Sciatic nerve (tissue), 2 donors: ENCODE measurements around the gene C1QL4. TPM values are rescaled to one million over a fixed set of nuclear protein-coding genes. Genes with fewer than 3 reads are reported as not detected.
"Not testable (repeated sequence)": the region's sequence is repeated elsewhere in the genome, so short reads cannot be mapped to it uniquely, and the experiment has no call there.

Source experiments
- ATAC-seq: fragments of 200-7000 bp; cut with Tn5 transposase; one replicate; pipeline ENCODE4 v1.9.1; 2020; ENCODE audit warnings: mild to moderate bottlenecking, moderate library complexity
- DNase-seq: peaks from one replicate; pipeline ENCODE4 v3.0.0-alpha.2; 2020; ENCODE audit warnings: low spot score
- intact Hi-C: fragments of 100-400 bp; cut with DNase I; formaldehyde crosslinking; loops from one replicate; pipeline ENCODE4 v1.14.2; 2022
- total RNA-seq: library from RNA; stranded (reverse); fragmentation: NEBNext Ultra II Directional; extraction: Animal tissue kit (Norgen Biotek cat#: 25700); gene quantifications from one replicate; pipeline ENCODE4 v1.2.1, GENCODE V29; 2021
- donor health status: DM: no; HTN: no; CAD: no.
- donor health status: DM: no; HTN: no; CAD: no.

The C1QL4 gene
- total RNA-seq, 1 donor from 2014 or later: not detected

DNA sequence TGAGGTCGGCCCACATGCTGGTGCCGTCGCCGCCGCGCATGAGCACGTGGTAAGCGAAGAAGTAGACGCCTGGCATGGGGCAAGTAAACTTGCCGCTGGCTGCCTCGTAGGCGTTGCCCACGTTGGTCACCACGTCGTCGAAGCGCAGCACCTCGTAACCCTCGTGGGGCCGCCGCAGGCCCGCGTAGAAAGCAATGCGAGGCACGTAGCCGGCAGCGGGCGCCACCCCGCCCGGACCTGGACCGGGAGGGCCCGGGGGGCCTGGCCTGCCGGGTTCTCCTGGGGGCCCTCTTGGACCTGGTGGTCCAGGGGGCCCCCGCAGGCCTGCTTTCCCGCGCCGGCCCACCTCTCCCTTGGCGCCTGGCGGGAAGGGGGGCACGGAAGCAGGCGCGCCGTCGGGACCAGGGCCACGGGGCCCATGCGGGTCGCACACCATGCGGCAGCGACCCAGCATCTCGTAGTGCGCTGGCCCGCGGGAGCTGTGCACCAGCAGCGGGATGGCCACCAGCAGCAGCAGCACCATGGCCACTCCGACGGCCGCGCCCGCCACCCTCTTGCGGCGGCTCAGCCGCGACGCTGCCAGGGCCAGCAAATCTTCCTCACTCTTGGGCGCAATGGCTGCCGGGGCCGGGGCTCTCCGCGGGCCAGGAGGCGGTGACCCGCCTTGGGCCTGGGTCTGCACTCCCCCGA is 888 bp downstream of the C1QL4 start:
- no peak for ATAC-seq
- intact Hi-C loops: no loop called here
- DNase-seq: no peak

DNA sequence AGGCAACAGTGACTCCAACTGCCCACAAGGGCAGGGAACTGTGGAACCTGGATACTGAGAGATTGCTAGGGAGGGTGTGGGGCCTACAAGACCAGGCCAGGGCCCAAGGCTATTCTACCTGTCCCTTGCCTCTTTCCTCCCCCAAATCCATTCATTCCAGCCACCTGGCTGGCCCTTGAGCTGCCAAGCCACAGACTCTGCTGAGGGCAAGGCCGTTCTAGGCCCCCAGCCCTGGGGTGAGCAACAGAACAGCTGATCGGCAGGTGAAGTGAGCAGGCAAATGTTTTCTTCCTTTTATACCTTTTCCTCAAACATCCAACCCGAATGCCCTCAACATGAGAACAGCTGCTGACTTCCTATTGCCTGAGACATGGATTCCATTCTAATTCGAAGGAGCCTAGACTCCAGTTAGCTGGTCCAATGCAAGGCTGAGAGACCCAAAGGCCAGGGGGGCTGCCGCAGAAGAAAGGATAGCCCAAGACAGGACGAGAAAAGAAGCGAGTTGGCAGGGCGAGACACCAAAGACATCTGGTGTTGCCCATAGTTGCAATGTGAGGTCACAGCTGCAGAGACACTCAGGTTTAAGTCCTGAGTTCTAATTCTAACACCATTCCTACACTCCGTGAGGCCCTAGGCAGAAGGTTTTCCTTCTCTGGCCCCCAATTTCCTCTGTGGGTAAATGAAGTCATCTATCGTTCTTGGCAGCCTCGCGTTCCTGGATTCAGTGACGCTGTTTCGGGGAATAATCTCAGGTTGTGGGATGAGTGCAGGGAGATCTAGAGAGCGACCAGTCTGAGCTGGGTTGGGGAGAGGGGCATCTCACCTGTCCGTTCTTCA is 1.7 kb downstream of the C1QL4 start:
- intact Hi-C loops: no loop called here
- DNase-seq (peak; percentile 48), ATAC-seq (no peak)

DNA sequence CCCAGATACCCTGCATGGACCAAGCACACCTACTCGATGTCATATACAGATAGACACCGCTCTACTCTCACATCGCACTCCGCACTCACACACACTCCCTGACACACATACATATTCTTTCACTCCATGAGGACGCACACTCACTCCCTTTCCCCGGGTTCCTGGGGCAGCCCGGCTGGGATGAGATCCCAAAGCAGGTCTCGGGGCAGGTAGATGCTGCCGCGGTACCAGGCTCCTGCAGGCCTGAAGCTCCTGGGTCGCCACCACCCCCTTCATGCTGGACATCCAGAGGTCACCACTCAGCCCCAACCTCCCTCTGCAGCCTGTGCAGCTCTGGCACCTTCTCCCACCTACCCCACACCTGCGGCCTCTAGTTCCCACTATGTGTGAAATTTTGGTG is 2.3 kb downstream of the C1QL4 start:
- intact Hi-C loops: no loop called here
- ATAC-seq (no peak), DNase-seq (no peak)

DNA sequence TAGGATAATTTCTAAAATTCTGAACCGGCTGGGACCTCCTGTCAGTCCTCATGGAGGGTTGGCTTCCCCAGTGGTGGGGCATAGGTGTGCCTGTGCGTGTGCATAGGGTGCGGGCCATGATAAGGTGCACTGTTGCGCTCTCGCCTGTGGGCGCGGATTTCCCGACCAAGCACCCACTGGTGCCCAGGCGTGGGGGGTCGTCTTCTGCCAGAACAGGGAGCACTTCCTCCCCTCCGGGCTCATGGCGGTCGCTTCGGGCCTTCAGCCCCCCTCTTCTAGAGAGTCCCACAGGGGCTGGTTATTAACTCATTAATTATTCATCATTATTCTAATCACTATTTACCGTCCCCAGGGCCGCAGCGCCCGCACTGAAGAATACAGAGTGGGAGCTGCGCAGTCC is 2.8 kb downstream of the C1QL4 start:
- intact Hi-C loops: no loop called here
- ATAC-seq: no peak
- DNase-seq: no peak

DNA sequence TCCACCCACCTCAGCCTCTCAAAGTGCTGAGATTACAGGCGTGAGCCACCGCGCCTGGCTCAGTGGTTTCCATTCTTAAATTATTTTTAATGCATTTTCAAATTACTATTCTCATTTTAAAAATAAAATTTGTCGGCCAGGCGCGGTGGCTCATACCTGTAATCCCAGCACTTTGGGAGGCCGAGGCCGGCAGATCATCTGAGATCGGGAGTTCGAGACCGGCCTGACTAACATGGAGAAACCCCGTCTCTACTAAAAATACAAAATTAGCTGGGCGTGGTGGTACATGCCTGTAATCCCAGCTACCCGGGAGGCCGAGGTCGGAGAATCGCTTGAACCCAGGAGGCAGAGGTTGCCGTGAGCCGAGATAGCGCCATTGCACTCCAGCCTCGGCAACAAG is 3.2 kb downstream of the C1QL4 start:
- DNase-seq, ATAC-seq, intact Hi-C loops: not testable (repeated sequence)

DNA sequence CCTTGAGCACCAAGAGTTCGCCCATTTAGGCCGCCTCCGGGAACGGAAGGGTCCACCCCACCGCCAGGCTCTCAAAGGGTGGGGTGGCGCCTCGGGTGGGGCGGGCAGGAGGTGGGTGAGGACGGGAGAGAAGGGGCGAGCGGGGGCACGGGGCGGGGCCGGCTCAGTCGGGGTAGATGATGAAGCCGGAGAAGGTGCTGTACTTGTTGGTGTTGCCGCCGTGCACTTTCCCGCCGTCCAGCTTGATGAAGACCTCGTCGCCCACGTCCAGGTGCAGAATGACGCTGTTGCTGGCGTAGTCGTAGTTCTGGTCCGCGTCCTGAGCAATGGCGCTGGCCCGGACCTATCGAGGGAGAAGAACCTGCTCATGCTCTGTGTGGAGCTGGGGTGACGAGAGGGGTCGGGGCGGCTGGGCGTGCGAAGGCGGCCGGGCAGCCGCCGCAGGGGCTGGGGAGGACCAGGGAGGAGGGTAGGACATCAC is 4.1 kb downstream of the C1QL4 start:
- intact Hi-C loops: no loop called here
- ATAC-seq (no peak), DNase-seq (peak; percentile 55)

DNA sequence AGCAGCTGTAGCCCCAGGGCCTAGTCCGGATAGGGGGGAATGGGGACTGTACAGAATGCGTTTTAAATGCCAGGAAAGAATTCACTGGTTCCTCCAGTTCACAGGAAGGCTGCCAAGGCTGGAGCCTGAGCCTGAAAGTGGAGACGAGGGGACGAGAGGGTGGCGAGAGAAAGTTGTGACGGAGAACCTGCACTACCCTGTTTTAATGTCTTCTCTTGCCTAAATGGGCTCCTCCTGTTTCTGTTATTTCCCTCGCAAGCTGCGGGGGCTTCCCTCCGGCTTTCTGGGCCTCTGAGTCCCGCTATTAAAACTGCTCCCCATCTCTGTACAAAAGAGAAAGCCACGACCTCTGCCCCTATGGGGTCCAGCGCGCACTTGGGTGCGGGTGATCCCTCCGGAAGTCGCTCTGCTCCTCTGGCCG is 4.5 kb downstream of the C1QL4 start:
- DNase-seq: peak; percentile 54
- intact Hi-C loops: no loop called here
- no peak for ATAC-seq

DNA sequence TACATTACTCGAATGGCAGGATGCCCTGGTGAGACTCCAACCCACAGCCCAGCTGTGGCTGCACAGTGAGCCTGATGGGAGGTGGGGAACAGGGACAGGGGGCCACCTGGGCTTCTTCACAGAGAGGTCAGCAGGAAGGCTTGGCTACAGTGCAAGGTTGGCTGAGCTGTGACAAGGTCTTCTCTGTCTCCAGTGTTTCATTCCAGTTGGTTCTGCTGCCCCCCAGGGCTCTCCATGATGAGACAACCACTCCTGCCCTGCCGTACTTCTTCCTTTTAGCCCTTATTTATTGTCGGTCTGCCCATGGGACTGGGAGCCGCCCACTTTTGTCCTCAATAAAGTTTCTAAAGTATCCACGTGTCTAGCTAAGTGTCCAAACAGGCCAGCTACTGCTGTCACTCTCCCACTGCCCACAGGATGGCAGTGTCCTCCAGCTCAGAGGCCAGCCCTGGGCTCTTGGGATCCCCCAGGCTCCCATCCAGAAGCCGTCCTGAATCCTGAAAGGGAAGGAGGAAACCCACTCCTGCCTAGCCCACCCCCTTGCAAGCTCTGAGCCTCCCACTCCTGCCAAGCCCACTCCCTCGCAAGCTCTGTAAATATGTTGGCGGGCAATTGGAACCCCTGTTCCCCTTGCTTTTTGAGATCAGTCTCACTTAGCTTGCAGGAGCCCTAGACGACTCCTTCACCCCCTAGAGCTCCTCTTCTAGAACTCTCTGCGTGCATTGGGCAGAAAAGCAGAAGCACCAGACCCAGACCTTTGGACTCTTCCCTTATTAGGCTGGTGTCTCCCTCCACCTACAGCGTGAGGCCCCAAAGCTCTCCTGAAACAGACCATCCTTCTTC is 5.4 kb downstream of the C1QL4 start:
- ATAC-seq: peak; percentile 90
- DNase-seq: peak; percentile 71
- intact Hi-C loops: no loop called here

DNA sequence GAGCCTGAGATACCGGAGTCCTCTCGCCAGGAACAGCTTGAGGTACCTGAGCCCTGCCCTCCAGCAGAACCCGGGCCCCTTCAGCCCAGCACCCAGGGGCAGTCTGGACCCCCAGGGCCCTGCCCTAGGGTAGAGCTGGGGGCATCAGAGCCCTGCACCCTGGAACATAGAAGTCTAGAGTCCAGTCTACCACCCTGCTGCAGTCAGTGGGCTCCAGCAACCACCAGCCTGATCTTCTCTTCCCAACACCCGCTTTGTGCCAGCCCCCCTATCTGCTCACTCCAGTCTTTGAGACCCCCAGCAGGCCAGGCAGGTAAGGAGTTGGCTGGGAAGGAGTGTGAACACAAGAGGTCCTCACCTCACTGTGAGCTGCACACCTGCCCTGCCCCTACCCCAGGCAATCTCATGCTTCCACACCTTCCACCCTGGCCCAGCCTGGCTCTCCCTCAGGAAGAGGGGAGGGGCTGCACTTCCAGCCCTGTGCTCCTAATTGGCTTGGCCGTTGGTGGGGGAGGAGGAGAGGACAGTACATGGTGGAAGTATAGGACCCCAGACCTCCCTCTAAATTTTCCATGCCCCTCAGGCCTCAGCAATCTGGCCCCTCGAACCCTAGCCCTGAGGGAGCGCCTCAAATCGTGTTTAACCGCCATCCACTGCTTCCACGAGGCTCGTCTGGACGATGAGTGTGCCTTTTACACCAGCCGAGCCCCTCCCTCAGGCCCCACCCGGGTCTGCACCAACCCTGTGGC is 6.2 kb downstream of the C1QL4 start:
- intact Hi-C loops: no loop called here

DNA sequence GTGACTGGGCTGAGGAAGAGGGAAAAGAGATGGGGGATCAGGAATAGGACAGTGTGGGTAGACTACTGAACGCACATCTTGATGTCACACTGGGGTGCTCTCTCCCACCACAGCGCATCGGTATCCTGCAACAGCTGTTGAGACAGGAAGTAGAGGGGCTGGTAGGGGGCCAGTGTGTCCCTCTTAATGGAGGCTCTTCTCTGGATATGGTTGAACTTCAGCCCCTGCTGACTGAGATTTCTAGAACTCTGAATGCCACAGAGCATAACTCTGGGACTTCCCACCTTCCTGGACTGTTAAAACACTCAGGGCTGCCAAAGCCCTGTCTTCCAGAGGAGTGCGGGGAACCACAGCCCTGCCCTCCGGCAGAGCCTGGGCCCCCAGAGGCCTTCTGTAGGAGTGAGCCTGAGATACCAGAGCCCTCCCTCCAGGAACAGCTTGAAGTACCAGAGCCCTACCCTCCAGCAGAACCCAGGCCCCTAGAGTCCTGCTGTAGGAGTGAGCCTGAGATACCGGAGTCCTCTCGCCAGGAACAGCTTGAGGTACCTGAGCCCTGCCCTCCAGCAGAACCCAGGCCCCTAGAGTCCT is 6.9 kb downstream of the C1QL4 start:
- intact Hi-C loops: no loop called here
- DNase-seq (peak; percentile 19), ATAC-seq (no peak)

More for the DNA sequence above, 6.2 kb downstream of the C1QL4 start:
- ATAC-seq (peak; percentile 3), DNase-seq (peak; percentile 51)

DNA sequence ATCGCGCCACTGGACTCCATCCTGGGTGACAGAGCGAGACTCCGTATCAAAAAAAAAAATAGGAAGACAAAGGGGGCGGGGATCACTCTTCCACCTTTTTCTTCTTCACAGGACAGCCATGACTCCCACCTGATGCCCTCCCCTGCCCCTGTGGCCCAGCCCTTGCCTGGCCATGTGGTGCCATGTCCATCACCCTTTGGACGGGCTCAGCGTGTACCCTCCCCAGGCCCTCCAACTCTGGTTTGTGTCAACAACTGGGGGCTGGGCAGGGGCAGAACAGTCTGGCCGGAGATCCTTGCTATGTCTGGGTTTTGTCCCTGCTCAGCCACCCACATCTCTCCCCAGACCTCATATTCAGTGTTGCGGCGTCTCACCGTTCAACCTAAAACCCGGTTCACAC is 8.2 kb downstream of the C1QL4 start:
- no peak for ATAC-seq
- DNase-seq: peak; percentile 36
- intact Hi-C loops: no loop called here

DNA sequence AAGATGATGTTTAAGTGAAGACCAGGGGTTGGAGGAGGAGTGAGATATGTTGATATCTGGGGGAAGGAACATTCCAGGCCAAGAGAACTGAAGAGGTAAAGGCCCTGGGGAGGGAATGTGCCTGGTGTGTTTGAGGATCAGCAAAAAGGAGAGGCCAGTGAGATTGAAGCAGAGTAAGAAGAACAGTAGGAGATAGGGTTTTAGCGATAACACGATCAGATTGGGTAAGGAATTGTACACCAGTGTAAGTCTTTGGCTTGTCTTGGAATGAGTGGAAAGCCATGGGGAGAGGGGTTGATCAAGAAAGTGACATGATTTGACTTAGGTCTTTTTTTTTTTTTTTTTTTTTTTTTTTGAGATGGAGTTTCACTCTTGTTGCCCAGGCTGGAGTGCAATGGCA is 9.1 kb downstream of the C1QL4 start:
- DNase-seq: peak; percentile 12
- intact Hi-C loops: no loop called here
- ATAC-seq: no peak

DNA sequence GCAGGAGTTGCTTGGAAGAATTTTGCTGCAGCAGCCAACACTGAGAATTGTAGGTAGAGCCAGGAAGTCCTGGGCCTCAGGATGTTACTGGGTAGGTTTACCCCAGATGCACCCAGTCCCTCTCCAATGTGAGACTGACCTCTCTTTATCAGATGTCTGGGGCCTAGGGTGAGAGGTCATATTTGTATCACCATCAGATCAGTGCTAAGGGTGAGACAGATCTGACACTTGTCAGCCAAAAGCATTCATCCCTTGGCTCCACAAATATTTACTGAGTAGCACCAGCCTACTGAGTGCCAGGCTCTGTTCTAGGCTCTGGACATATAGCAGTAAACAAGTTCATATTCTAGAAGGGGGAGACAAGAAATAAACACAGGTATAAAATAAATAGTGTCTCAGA is 9.6 kb downstream of the C1QL4 start:
- ATAC-seq (no peak), DNase-seq (no peak)
- intact Hi-C loops: no loop called here

DNA sequence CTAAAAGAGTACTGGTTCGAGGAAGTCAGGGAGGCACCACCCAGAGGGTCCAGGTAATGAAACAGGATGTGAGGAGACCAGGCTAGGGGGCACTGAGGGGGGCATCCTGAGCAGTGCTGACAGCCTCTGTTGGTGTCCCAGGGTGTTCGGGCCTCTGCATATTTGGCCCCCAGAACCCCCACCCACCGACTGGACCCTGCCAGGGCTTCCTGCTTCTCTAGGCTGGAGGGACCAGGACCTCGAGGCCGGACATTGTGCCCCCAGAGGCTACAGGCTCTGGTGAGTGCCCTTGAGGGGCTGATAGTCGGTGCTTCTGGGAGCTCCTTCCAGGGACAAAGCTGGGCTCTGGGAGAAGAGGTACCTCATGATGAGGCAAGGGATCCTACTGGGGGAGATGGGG is 11.4 kb downstream of the C1QL4 start:
- ATAC-seq: no peak
- peak; percentile 35 for DNase-seq
- intact Hi-C loops: no loop called here

DNA sequence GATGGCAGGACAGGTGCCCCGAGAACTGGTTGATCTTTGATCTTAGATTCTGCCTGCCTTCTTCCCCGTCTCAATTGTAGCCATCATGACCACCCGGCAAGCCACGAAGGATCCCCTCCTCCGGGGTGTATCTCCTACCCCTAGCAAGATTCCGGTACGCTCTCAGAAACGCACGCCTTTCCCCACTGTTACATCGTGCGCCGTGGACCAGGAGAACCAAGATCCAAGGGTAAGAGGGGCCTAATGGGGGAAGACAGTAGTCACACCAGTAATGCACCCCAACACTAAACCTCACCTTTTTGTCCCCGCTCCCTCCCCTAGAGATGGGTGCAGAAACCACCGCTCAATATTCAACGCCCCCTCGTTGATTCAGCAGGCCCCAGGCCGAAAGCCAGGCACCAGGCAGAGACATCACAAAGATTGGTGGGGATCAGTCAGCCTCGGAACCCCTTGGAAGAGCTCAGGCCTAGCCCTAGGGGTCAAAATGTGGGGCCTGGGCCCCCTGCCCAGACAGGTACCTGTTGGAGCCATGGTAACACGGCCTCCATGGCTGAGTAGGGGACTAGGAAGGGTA is 13.4 kb downstream of the C1QL4 start:
- intact Hi-C loops: no loop called here
- DNase-seq: no peak
- no peak for ATAC-seq

DNA sequence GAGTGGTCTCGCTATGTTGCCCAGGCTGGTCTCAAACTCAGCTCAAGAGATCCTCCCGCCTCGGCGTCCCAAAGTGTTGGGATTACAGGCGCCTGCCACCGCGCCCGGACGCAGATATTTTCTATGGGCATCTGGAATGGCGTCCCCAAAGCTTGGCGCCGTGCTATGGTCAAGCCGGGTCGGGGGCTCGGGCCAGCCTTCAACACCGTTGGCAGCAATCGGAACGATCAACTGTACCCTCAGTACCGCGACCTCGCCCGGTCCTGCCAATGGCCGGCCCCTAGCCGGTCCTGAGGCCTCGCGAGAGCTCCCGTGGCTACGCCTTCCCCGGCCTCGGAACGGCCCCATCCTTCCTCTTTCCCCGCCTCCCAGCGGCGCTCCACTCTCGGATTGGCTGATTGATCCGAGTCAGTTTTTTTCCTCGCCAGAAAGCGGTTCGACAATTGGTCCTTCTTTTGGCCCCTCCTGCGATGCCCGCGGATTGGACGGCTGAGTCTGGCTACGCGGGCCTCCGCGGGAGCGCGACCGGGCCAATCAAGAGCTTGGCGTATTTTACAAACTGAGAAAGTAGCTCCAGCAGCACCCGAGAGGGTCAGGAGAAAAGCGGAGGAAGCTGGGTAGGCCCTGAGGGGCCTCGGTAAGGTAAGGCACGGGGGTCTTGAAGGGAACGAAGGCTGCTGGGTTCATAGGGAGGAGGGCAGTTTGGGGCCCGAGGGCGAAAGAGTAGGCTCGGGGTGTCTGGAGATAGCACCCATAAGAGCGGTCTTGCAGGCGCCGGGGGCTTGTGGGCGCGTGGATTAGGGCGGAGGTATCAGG is 14.1 kb downstream of the C1QL4 start, which contains the start of gene TROAP:
Gene TROAP, plus strand, starts transcription at position 548 of the 816 bp plus-strand sequence. CDS start 354 bp downstream, outside the sequence.
- peak; percentile 98 for DNase-seq
- peak; percentile 100 for ATAC-seq
- intact Hi-C loops: no loop called here

DNA sequence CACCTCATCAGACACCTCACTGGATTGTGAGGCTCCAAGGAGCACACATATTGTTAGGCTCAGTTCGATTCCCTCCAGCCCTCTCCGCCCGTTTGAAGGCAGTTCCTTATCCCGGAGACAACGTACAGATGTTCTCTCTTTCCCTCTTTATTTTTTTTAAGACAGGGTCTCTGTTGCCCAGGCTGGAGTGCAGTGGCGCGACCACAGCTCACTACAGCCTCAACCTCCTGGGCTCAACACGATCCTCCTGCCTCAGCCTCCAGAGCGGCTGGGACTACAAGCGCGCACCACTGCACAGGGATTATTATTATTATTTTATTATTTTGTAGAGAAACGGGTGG is 14.7 kb downstream of the C1QL4 start:
- intact Hi-C loops: no loop called here
- no peak for DNase-seq
- no peak for ATAC-seq
